RPMI8226 (cell line): ENCODE data around the gene TCFL5.
"Not testable (repeated sequence)": the region's sequence is repeated elsewhere in the genome, so short reads cannot be mapped to it uniquely, and the experiment has no call there.

ENCODE experiments used
- DNase-seq: peaks from one replicate; pipeline ENCODE4 v3.0.0-alpha.2; 2015

The TCFL5 gene

GRCh38 chr20:62852841-62853240, 8.8 kb downstream of the TCFL5 start:
- DNase-seq = no peak

GRCh38 chr20:62852196-62852595, 9.4 kb downstream of the TCFL5 start:
- no peak for DNase-seq

GRCh38 chr20:62850333-62850974, 11.2 kb downstream of the TCFL5 start:
- no peak for DNase-seq

- DNase-seq = no peak
These were observed 12.2 kb downstream of the TCFL5 start for GRCh38 chr20:62849431-62849830.

GRCh38 chr20:62848917-62849316, 12.7 kb downstream of the TCFL5 start:
- not testable (repeated sequence) for DNase-seq

- no peak for DNase-seq
These were observed 15.3 kb downstream of the TCFL5 start for GRCh38 chr20:62846166-62846890.

GRCh38 chr20:62845416-62846160, 16.0 kb downstream of the TCFL5 start:
- DNase-seq = no peak

- no peak for DNase-seq
These were observed 17.4 kb downstream of the TCFL5 start for GRCh38 chr20:62844182-62844581.

GRCh38 chr20:62843656-62844055, 18.0 kb downstream of the TCFL5 start:
- DNase-seq = no peak

- DNase-seq = no peak
These were observed 19.9 kb downstream of the TCFL5 start for GRCh38 chr20:62841705-62842212.

GRCh38 chr20:62840244-62841197, 21.1 kb downstream of the TCFL5 start:
- DNase-seq = no peak

- no peak for DNase-seq
These were observed 21.8 kb downstream of the TCFL5 start for GRCh38 chr20:62839816-62840215.

GRCh38 chr20:62839261-62839660, 22.4 kb downstream of the TCFL5 start:
- no peak for DNase-seq

- DNase-seq = peak; percentile 92
These were observed 23.3 kb downstream of the TCFL5 start for GRCh38 chr20:62838128-62838891.

GRCh38 chr20:62837790-62838127, 23.9 kb downstream of the TCFL5 start:
- no peak for DNase-seq

- no peak for DNase-seq
These were observed 24.6 kb downstream of the TCFL5 start for GRCh38 chr20:62836967-62837490.

GRCh38 chr20:62835931-62836861, 25.4 kb downstream of the TCFL5 start:
- DNase-seq = no peak

GRCh38 chr20:62834967-62835730, 26.5 kb downstream of the TCFL5 start:
- no peak for DNase-seq

- DNase-seq = peak; percentile 67
These were observed 28.7 kb downstream of the TCFL5 start for GRCh38 chr20:62832951-62833391.
